AG08396 (cell line): ENCODE results near the gene TMEM201.

Experiments used
- DNase-seq: peaks from one replicate; pipeline ENCODE4 v3.0.0; 2012; ENCODE audit warnings: low spot score, mixed read lengths

The TMEM201 gene

DNA sequence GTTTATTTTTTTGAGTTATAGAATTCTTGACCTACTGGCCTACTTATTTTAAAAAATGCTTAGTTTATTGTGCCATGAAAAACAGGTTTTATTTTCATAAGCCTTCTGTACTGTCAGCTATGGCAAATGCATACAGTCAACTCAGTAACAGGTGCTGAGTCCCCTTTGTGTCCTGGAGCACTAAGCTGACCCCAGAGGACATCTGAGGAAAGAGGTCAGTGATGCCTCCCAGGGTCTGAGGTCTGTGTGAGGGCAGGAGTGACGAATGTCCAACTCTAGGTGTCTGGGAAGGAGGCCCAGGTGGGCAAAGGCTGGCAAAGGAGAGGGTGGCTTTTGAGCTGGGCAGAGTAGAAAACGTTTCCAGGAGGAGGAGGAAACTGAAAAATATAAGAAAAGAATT is 7.8 kb upstream of the TMEM201 start:
- no peak for DNase-seq

DNA sequence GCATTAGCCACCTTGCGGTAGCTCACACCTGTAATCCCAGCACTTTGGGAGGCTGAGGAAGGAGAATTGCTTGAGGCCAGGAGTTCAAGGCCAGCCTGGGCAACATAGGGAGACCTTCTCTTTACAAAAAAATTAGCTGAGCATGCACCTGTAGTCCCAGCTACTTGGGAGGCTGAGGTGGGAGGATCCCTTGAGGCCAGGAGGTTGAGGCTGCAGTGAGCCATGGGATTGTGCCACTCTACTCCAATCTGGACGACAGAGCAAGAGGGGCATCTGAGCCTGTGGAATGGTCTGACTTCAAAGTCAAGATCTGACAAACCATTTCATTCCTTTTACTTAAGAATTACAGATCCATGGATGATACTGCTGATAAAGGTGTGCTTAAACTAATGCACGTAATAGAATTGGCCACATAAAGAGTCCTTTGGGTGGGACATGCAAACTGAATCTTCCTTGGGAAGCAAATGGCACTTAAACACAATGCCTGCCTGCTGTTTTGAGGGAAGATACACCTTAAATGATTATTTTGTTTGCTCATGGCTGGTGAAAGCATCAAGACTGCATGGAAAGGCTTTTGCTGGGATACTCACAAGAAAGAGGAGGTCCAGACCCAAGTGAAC is 2.5 kb upstream of the TMEM201 start:
- no peak for DNase-seq

- DNase-seq = peak; percentile 50
These were observed 520 bp downstream of the TMEM201 start for GRCh38 chr1:9589144-9589718.

GRCh38 chr1:9589719-9590157 is 1.0 kb downstream of the TMEM201 start:
- DNase-seq = peak; percentile 8

DNA sequence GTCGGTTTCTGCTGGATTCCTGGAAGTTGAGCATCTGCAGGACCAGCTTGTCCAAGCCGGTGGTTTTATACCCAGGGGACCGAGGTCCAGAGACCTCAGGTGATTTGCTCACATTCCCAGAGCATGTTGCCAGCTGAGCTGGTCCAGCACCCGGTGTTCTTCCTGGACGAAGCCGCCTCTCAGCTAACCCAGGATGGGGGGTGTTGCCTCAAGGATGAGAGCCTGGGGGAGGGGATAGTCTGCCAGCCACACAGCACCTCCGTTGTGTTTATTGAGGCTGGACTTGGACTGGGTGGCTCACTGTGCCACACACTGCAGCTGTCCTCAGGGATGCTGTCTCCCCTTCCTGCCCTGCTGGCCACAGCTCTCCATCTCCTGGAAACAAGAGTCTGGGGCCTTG is 1.5 kb downstream of the TMEM201 start:
- no peak for DNase-seq

DNA sequence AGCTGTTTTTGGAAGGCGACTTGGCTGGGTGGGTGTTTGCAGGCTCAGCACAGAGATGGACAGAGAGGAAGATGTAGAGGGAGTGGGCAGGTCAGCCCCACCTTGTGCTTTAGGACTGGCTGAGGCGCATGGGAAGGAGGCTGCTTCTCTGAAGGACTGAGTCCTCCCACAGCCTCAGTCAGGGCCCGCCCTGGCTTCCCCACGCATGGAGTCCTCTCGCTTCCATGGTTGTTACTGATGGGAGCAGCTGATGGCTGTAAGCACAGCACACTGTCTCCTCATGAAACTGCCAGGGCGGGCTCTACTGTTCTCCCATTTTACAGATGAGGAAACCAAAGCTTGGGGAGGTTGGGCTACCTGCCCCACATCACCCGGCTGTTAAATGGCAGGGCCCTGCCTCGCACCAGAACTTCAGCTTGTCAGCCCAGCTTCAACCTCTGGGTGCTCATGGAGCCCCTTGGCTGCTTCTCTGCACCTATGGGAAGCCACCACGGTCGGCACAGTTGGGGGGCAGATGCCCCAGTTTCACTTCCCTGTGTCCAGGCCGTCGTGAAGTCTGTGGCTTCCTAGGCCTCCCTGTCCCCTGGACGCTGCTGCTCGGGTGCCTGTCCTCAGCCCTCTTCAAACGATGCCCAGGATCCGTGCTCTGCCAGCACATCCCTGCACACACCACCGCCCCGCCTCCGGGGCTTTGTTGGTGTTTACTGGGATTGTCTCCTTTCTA is 2.4 kb downstream of the TMEM201 start:
- DNase-seq = no peak

- no peak for DNase-seq
These were observed 3.2 kb downstream of the TMEM201 start for GRCh38 chr1:9591669-9592509.

DNA sequence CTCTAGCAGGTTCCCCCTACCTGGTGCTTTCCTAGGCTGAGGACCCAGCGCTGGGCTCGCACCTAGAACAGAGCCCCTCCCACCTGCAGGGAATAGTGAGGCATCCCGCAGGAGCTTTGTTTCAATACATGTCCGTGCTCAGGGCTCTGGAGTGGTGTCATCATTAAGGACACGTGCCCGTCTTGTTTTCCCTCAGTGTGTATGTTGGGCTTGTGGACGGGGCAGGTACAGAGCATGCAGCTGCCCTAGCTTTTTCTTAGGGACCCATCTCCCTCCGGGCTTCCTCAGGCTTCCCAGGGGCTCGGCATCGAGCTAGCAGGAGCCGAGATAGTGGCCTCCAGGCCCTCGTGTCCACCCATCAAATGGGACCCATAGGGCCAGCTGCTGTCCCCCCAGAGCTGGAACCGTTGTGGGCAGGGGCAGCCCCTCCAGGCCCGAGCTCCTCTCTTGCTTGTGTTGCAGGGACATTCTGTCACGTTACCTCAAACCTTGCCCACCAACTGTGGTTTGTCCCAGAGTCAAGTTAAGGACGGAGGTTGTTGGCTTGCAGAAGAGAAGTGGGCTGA is 3.9 kb downstream of the TMEM201 start:
- no peak for DNase-seq

GRCh38 chr1:9593147-9593491 is 4.4 kb downstream of the TMEM201 start:
- DNase-seq = no peak

DNA sequence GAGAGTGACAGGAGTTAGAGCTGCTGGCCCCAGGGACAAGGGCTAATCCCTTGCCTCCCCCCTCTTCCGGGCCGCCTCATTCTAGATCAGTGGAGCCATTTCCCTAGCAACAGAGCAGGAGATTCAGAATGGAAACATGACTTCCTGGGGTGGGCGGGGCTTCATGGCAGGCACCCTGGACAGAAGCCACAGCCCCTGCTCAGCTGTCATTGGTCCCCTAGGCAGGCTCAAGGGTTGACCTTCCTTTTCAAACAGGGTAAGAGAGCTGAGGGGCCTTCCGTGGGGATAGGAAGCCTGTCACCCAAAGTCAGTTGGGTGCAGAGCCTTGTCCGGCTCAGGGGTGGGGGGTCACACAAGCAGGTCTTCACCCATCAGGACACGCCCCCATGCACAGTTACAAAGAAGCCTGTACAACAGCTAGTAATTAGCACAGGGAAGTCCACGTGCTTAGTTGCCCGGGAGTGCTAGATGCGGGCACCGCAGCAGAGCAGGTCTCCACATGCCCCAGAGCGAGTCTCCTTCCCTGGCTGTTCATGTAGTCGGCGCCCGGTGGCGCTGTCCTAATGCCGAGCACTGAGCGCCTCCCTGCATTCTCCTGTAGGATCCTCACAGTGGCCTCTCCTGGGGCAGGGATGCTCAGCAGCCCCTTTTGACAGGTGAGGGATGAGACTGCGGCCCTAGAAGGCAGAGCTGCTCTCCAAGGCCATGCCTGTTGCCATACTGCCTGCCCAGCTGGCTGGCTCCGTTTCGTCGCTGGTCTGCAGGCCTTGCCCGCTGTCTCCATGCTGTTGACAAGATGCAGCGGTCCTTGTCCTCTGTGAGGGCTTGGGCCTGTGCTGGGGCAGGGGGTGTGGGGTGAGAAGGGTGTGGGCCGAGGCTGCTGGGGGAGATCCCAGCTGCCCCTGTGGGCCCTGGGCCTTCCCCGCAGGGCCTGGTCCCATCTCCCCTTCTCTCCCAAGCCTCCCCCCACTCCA is 5.1 kb downstream of the TMEM201 start:
- peak; percentile 83 for DNase-seq

DNA sequence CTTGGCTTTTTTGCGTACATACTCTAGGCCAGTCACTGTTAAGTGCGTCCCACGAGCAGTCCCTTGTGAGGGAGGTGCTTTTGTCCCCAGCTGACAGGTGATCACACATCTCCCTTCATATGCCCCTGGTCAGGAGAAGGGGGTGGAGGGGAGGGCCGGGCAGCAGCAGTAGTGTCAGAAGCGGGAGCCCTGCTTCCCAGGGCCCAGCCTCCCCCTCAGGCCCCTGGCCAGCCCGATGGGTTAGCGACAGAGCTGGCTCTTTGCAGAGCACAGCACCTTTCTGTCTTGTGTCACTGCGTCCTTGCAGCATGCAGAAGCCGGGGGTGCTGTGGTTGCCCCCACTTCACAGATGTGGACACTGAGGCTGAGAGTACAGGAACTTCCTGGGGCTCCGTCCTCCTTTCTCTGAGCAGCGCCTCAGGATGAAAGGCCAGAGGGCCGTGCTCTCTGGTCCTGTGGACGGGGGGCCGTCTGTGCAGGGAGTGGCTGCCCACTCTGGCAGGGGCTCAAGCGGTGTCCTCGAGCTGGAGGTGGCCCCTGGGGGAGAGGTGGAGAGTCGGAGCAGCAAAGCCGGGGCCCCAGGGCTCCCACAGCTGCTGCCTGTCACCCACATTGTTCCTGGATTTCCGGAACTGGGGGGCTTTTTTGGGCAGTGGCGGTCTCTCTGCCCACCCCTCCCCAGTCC is 5.9 kb downstream of the TMEM201 start:
- no peak for DNase-seq

DNA sequence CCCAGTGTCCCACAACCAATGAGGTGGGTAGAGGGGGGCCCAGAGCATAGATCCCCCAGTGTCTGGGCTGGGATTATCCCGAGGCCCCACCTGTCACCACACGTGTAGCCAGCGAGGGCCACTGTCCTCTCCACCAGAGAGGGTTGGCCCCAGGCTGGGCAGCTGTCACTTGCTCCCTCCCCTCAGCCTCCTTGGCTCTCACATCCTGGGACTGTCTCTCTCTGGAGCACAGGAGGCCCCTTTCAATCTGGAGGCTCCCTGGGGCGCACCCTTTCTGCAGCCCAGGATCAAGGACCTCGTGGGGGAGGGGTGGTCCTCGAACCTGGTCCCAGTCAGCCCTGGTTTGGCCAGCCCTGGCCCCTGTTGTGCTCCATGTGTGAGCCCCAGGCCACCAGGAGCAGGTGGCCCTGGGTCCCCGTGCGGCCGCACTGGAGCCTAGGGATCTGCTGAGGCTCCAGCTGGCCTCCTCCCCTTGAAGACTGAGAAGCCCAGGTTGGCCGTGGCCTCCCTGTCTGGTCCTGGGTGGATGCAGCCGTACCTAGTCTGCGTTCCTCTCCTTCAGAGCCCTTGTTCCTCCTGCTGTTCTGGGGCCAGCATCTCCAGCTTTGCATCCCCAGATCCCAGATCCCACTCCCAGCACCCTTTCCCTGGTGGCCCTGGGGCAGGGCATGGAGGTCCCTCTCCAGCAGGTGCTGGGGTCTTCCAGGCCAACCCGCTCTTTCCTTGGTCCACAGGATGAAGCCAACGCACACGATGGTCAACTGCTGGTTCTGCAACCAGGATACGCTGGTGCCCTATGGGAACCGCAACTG is 6.7 kb downstream of the TMEM201 start:
- no peak for DNase-seq

DNA sequence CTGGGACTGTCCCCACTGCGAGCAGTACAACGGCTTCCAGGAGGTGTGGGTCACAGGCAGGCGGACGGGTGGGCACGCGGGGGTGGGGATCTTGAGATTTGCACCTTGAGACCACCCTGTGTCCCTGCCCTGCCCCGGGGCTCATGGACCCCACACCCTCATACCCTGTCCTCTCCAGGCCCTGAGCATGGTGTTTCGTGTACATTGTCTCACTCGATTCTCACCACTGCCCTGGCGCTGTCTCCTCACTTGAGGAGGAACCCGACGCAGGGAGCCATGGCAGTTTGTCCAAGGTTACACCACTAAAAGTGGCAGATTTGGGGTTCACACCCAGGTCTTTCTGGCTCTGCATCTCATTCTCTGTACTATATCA is 7.2 kb downstream of the TMEM201 start:
- DNase-seq = no peak

DNA sequence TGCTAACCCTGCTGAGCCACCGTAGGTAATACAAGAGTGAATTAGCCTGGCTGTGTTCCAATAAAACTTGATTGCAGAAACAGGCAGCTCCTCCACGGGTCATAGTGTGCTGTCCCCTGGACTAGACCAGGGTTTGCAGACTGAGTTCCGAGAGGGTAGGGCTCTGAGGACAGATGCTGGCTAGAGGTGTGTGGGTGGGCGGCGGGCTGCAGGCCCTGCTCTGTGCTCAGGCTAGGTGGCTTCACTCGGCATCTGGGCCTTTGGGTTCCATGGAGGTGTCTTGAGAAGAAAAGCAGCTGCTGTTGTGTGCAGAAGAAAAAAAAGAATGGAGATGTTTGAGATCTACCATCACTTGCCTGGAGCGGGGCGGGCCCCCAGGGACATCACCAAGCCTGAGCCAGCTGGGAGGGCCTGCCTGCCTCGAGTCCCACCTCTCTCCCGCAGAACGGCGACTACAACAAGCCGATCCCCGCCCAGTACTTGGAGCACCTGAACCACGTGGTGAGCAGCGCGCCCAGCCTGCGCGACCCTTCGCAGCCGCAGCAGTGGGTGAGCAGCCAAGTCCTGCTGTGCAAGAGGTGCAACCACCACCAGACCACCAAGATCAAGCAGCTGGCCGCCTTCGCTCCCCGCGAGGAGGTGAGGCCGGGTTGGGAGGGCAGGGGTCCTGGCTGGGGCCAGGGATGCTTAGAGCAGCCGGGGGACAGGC is 7.9 kb downstream of the TMEM201 start:
- DNase-seq = no peak

- no peak for DNase-seq
These were observed 8.9 kb downstream of the TMEM201 start for GRCh38 chr1:9597361-9598315.

DNA sequence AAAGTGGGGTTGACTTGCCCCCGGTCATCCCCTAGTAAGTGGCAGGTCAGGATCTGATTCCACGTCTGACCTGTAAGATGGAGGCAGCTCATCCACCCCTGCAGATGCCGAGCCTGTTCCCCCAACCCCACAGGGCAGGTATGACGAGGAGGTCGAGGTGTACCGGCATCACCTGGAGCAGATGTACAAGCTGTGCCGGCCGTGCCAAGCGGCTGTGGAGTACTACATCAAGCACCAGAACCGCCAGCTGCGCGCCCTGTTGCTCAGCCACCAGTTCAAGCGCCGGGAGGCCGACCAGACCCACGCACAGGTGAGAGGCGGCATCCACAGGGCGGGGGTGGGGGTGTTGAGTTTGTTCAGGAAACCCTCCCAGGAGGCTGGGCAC is 9.6 kb downstream of the TMEM201 start:
- no peak for DNase-seq

DNA sequence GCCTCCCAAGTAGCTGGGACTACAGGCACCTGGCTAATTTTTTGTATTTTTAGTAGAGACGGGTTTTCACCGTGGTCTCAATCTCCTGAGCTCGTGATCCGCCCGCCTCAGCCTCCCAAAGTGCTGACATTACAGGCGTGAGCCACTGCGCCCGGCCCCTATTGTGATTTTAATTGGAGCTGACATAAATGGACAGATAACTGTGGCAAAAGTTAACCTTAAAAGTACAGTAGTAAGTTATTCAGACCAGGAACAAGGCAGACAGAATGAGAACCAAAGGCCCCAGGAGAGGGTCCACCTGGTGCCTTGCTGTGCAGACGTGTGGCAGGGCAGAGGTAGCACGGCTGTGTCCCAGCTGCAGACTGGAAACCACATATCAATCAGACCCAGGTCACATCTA is 11.0 kb downstream of the TMEM201 start:
- DNase-seq = no peak
